ENCODE data around the gene SORBS1.

DNA sequence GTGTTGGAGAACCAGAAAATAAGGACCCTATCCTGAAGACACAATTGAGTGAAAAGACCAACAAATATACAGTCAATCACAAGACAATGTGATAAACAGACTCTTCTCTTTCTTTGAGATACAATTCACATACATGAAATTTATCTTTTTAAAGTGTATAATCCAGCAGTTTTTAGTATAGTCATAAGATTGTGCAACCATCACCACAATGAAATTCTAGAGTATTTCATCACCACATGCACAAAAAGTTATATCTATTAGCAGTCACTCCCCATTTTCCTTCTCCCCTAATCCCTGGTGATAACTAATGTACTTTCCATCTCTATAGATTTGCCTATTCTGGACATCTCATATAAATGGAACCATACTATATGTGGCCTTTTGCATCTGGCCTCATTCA is 8.2 kb upstream of the SORBS1 start:
- TF ChIP-seq EZH2 (IDR thresholded peaks at IDR 0.05; ENCODE audit: insufficient read depth, poor library complexity, severe bottlenecking) = no peak
- no peak for TF ChIP-seq EZH2phosphoT487 (IDR thresholded peaks at IDR 0.05; ENCODE audit: insufficient read depth, low read depth)

Data from GM23248 (cell line).